GM21786 (cell line): Measurements from ENCODE around the gene RHOH.
"Not testable (repeated sequence)": the region's sequence is repeated elsewhere in the genome, so short reads cannot be mapped to it uniquely, and the experiment has no call there.

Experiments used
- ATAC-seq: cut with Tn5 transposase; IDR thresholded peaks from one replicate; pipeline ENCODE4 v1.9.1; 2021; ENCODE audit not compliant: unreplicated experiment

Gene RHOH

GRCh38 chr4:40258627-40259026 lies 61.8 kb downstream of the RHOH start:
- ATAC-seq, result no peak

- no peak for ATAC-seq
These were observed 64.6 kb downstream of the RHOH start for GRCh38 chr4:40261231-40262076.

- no peak for ATAC-seq
These were observed 65.3 kb downstream of the RHOH start for GRCh38 chr4:40262077-40262528.

- no peak for ATAC-seq
These were observed 66.0 kb downstream of the RHOH start for GRCh38 chr4:40262861-40263260.

GRCh38 chr4:40264497-40264896 lies 67.7 kb downstream of the RHOH start:
- no peak for ATAC-seq

GRCh38 chr4:40264995-40265909 lies 68.4 kb downstream of the RHOH start:
- ATAC-seq, result no peak

- ATAC-seq, result no peak
These were observed 69.1 kb downstream of the RHOH start for GRCh38 chr4:40265910-40266274.

- no peak for ATAC-seq
These were observed 72.3 kb downstream of the RHOH start for GRCh38 chr4:40269133-40269532.

- ATAC-seq, result no peak
These were observed 73.8 kb downstream of the RHOH start for GRCh38 chr4:40270609-40271008.

- ATAC-seq, result no peak
These were observed 78.4 kb downstream of the RHOH start for GRCh38 chr4:40275065-40275730.

- ATAC-seq, result no peak
These were observed 79.7 kb downstream of the RHOH start for GRCh38 chr4:40276546-40276945.

GRCh38 chr4:40280586-40280985 lies 83.8 kb downstream of the RHOH start:
- ATAC-seq, result no peak

- ATAC-seq, result no peak
These were observed 84.3 kb downstream of the RHOH start for GRCh38 chr4:40281099-40281498.

GRCh38 chr4:40281913-40282312 lies 85.1 kb downstream of the RHOH start:
- ATAC-seq, result no peak

GRCh38 chr4:40282857-40283256 lies 86.0 kb downstream of the RHOH start:
- ATAC-seq, result not testable (repeated sequence)

GRCh38 chr4:40283413-40283812 lies 86.6 kb downstream of the RHOH start:
- ATAC-seq, result no peak

GRCh38 chr4:40283968-40284367 lies 87.1 kb downstream of the RHOH start:
- ATAC-seq, result no peak

- no peak for ATAC-seq
These were observed 88.9 kb downstream of the RHOH start for GRCh38 chr4:40285692-40286091.

- no peak for ATAC-seq
These were observed 91.7 kb downstream of the RHOH start for GRCh38 chr4:40288566-40288965.

GRCh38 chr4:40289366-40290188 lies 92.7 kb downstream of the RHOH start:
- peak; percentile 66 for ATAC-seq
